Activated CD4-positive, CD25-positive, alpha-beta regulatory T cell treated with anti-CD3 and anti-CD28 coated beads, Interleukin-2, amount 50 U/mL, for 72 hours (primary cell): ENCODE results near the gene PHLDB2.

Experiments used
- DNase-seq: peaks from one replicate; pipeline ENCODE4 v3.0.0; 2021

Gene PHLDB2

GRCh38 chr3:112001526-112001925 is 142.5 kb downstream of the PHLDB2 start:
- no peak for DNase-seq

- no peak for DNase-seq
These were observed 143.3 kb downstream of the PHLDB2 start for GRCh38 chr3:112002096-112002971.

GRCh38 chr3:112003321-112004080 is 144.4 kb downstream of the PHLDB2 start:
- no peak for DNase-seq

GRCh38 chr3:112004187-112004586 is 145.1 kb downstream of the PHLDB2 start:
- no peak for DNase-seq

GRCh38 chr3:112004669-112005068 is 145.6 kb downstream of the PHLDB2 start:
- no peak for DNase-seq

GRCh38 chr3:112005091-112005672 is 146.1 kb downstream of the PHLDB2 start:
- DNase-seq: no peak

GRCh38 chr3:112007633-112008032 is 148.6 kb downstream of the PHLDB2 start:
- no peak for DNase-seq

GRCh38 chr3:112009670-112010069 is 150.6 kb downstream of the PHLDB2 start:
- no peak for DNase-seq

GRCh38 chr3:112010636-112011035 is 151.6 kb downstream of the PHLDB2 start:
- DNase-seq: no peak

GRCh38 chr3:112011376-112011940 is 152.4 kb downstream of the PHLDB2 start:
- no peak for DNase-seq

GRCh38 chr3:112012205-112012992 is 153.3 kb downstream of the PHLDB2 start:
- DNase-seq: no peak

- peak; percentile 49 for DNase-seq
These were observed 154.2 kb downstream of the PHLDB2 start for GRCh38 chr3:112013058-112013783.

- DNase-seq: no peak
These were observed 154.7 kb downstream of the PHLDB2 start for GRCh38 chr3:112013784-112014143.

- no peak for DNase-seq
These were observed 158.0 kb downstream of the PHLDB2 start for GRCh38 chr3:112017091-112017490.

- no peak for DNase-seq
These were observed 159.6 kb downstream of the PHLDB2 start for GRCh38 chr3:112018712-112019111.

- no peak for DNase-seq
These were observed 160.7 kb downstream of the PHLDB2 start for GRCh38 chr3:112019716-112020115.

- no peak for DNase-seq
These were observed 161.6 kb downstream of the PHLDB2 start for GRCh38 chr3:112020674-112021085.
